Osteocyte (in vitro differentiated cells): Measurements from ENCODE around the gene DTNB. TPM values are rescaled to one million over a fixed set of nuclear protein-coding genes. Genes with fewer than 3 reads are reported as not detected.

ENCODE experiments used
- DNase-seq: peaks from one replicate; pipeline ENCODE4 v3.0.0; 2021; ENCODE audit warnings: mixed read lengths; ENCODE audit not compliant: unreplicated experiment; ENCODE audit errors: extremely low spot score
- H3K27ac Mint-ChIP-seq: one replicate; pipeline ENCODE4 v1.8.0; 2021; ENCODE audit warnings: mild to moderate bottlenecking, mixed read lengths; ENCODE audit not compliant: unreplicated experiment
- H3K27me3 Mint-ChIP-seq: one replicate; pipeline ENCODE4 v1.8.0; 2021; ENCODE audit warnings: mixed read lengths; ENCODE audit not compliant: unreplicated experiment
- H3K36me3 Mint-ChIP-seq: one replicate; pipeline ENCODE4 v1.8.0; 2021; ENCODE audit warnings: mixed read lengths; ENCODE audit not compliant: unreplicated experiment
- H3K4me1 Mint-ChIP-seq: one replicate; pipeline ENCODE4 v1.8.0; 2021; ENCODE audit warnings: mixed read lengths; ENCODE audit not compliant: unreplicated experiment
- H3K4me3 Mint-ChIP-seq: one replicate; pipeline ENCODE4 v1.8.0; 2021; ENCODE audit warnings: mild to moderate bottlenecking, moderate library complexity, mixed read lengths; ENCODE audit not compliant: unreplicated experiment
- H3K9me3 Mint-ChIP-seq: one replicate; pipeline ENCODE4 v1.8.0; 2021; ENCODE audit warnings: mixed read lengths; ENCODE audit not compliant: unreplicated experiment
- total RNA-seq: library from RNA; stranded (reverse); gene quantifications from 2 replicates; pipeline ENCODE4 v1.2.1, GENCODE V29; 2021
- TF ChIP-seq, protein P1 (sequence below): fragments of 200-600 bp; sonication (generic); IDR thresholded peaks from 2 replicates; pipeline ENCODE4 v1.5.0; 2021; ENCODE audit warnings: antibody characterized with exemption, mild to moderate bottlenecking, moderate library complexity

Gene DTNB
- total RNA-seq, 1 donor from 2014 or later: 20.9 TPM

DNA sequence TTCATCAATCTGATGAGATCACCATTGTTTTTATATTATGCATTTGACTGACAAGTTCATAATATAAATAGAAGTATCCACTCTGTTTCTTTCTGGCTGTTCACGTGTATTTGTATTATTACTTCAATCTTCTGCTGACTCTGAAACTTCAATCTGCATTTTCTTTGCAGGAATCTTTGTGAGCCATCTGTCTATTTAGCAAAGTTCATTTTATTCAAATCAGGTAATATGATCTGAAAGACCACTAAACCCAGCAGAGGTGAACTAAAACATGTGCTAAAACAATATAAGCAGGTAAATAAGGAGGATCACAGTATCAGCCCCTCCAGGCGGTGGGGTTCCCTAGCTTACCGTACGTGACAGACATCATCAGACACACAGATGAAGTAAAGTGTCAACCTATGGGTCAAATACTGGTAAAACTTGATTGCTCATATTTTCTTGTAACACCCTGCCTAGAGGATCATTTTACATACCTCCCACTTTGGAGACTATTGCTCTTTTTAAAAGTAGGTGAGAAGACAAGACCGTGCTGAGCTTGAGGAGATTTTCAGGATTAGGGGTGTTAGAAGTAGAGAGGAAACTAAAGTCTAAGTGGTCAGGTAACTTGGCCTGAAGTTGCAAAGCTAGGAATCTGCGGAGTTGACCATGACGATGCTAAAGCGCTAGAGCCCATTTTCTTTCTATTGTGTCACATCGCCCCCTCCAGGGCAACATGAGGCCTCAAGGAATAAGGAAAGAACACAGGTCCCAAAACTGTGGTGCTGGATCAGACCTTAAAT is 9.0 kb downstream of the DTNB start:
- H3K36me3 Mint-ChIP-seq: no peaks in the 10 kb centered on the region
- H3K27ac Mint-ChIP-seq: no peak overlapping the region
- no peak for DNase-seq
- peaks cover 8% of the 10 kb centered on the region for H3K4me1 Mint-ChIP-seq
- no peak overlapping the region for H3K4me3 Mint-ChIP-seq
- H3K9me3 Mint-ChIP-seq: no peaks in the 10 kb centered on the region
- H3K27me3 Mint-ChIP-seq: peaks cover 3% of the 10 kb centered on the region
- TF ChIP-seq, protein P1, sequence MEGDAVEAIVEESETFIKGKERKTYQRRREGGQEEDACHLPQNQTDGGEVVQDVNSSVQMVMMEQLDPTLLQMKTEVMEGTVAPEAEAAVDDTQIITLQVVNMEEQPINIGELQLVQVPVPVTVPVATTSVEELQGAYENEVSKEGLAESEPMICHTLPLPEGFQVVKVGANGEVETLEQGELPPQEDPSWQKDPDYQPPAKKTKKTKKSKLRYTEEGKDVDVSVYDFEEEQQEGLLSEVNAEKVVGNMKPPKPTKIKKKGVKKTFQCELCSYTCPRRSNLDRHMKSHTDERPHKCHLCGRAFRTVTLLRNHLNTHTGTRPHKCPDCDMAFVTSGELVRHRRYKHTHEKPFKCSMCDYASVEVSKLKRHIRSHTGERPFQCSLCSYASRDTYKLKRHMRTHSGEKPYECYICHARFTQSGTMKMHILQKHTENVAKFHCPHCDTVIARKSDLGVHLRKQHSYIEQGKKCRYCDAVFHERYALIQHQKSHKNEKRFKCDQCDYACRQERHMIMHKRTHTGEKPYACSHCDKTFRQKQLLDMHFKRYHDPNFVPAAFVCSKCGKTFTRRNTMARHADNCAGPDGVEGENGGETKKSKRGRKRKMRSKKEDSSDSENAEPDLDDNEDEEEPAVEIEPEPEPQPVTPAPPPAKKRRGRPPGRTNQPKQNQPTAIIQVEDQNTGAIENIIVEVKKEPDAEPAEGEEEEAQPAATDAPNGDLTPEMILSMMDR: peak; percentile 82

DNA sequence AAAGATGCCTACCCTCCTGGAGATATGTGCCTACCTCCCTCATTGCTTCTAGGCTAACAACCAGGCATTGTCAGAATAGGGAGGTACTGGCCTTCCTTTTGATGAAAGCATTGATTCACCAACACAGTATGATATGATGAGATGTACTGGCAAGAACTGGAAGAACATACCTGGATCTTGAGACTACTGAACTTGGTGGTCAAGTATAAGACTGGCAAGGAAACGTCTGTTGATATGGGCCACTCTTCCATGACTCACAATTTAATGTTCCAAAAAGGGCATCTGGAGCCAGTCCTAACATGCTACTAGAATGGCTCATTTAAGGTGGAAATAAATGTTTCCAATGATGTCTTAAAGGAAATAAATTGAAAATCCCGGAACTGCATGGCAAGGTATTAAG is 18.1 kb downstream of the DTNB start:
- no peak for DNase-seq
- Mint-ChIP-seq H3K27me3 (peaks cover 4% of the 10 kb centered on the region), H3K27ac (no peak overlapping the region), H3K4me3 (no peak overlapping the region), H3K9me3 (no peaks in the 10 kb centered on the region), H3K36me3 (peaks cover 5% of the 10 kb centered on the region), H3K4me1 (no peaks in the 10 kb centered on the region)
- TF ChIP-seq, protein P1: no peak

DNA sequence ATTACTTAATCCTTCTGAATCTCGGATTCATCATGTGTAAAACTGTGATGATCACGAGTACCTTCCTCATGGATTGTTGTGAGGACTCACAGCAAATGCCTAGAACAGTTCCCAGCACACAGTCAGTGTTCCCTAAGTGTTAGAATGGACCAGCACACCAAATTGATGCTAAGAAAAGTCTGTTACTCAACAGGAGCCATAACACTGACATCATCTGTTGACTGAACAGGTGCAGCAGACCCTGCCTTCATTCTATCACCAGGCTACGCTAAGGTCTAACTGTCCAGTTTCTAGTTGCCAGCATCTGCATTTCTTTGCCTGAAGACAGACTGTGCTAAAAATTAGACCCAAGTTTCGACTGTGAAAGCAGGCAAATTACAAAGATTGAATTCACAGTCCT is 18.6 kb downstream of the DTNB start:
- H3K4me3 Mint-ChIP-seq: no peak overlapping the region
- H3K27ac Mint-ChIP-seq: no peak overlapping the region
- no peaks in the 10 kb centered on the region for H3K9me3 Mint-ChIP-seq
- peaks cover 4% of the 10 kb centered on the region for H3K27me3 Mint-ChIP-seq
- peaks cover 10% of the 10 kb centered on the region for H3K36me3 Mint-ChIP-seq
- DNase-seq: no peak
- TF ChIP-seq, protein P1: no peak
- no peaks in the 10 kb centered on the region for H3K4me1 Mint-ChIP-seq

DNA sequence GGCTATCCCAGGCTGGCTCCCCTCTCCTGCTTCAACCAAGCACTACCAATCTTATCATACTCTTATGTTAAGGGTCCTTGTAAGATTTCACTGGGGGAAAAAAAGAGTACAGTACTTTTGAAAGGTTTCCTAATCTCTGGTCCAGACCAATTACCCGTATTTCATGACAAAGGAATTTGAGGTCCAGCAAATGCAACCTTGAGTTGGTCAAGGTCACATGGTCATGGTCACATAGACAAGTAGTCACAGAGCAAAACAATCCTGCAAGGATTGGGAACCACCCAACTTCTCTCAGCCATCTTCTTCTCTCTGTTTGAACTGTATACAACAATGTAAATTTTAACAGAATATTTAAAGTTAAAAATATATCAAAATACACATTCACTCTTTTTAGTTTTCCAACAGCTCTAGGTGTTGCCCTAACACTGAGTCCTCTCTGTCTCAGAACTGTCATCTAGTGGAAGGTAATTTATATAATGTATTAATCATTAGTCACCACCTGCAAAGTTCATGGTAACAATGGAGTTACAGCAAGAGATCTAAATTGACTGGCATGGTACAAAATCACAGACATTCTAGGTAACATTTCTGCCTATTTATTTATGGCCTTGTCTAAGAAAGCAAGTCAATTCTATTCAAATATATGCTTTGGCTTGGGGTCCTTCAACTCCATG is 21.5 kb downstream of the DTNB start:
- Mint-ChIP-seq H3K9me3 (no peaks in the 10 kb centered on the region), H3K4me1 (no peaks in the 10 kb centered on the region), H3K27me3 (no peaks in the 10 kb centered on the region), H3K4me3 (no peak overlapping the region), H3K27ac (no peak overlapping the region), H3K36me3 (peaks cover 8% of the 10 kb centered on the region)
- no peak for DNase-seq
- TF ChIP-seq, protein P1: no peak

DNA sequence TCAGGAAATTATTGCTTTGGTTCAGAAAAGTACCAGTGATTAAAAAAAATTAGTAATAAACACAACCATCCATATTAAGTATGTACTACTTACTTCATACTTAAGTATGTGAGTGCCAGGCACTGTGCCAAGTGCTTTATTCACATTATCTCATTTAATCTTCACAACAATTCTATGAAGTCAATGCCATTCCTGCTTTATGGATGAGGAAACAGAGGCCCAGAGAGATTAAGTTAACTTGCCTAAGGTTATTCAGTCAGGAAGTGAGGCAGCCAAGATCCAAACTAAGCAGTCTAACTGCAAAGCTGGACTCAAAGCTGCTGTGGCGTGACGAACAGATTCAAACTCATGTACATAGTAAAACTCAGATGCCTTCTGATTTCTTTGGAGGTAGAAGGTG is 22.3 kb downstream of the DTNB start:
- Mint-ChIP-seq H3K27ac (no peak overlapping the region), H3K4me3 (no peak overlapping the region), H3K36me3 (peaks cover 8% of the 10 kb centered on the region), H3K4me1 (no peaks in the 10 kb centered on the region), H3K9me3 (no peaks in the 10 kb centered on the region), H3K27me3 (no peaks in the 10 kb centered on the region)
- no peak for DNase-seq
- TF ChIP-seq, protein P1: no peak
